NOMO-1 (cell line): ENCODE measurements around the gene LMCD1.

Source experiments
- DNase-seq, 2 experiments: peaks; one replicate each; lab custom pipeline; 2025; ENCODE audit not compliant: unreplicated experiment in 2 of 2; lab: John Stamatoyannopoulos, UW

The LMCD1 gene

DNA sequence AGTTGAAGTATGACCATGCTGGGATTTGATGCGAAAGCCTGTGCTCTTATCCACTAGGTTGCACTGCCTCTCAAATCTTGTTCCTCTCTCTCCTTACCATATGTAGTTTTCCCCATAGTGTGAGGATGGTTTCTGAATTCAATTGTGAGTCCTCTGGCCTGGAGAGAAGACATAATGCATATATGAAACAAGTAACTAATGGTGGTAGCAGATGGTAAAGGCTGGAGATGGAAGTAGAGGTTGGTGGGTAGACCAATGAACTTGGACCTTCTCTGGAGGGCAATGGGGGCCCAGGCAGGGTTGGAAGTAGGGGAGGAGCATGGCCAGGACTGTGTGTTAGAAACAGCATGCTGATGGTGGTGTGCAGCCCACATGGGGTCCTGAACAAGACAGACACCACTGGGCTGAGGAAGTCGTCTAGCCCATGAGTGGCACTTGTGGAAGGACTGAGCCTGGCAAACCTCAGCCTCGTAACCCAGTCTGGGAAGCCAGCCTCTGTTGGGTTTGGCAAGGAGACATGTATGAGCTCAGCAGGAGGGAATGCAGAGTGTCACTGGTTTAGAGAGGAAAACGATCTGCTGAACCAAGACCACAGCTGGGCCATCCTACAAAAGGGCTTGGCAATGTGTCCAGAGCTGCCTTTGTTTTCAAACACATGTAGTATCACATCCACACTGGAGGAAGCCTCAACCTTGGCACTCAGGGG lies 18.5 kb upstream of the LMCD1 start:
- DNase-seq, result no peak

DNA sequence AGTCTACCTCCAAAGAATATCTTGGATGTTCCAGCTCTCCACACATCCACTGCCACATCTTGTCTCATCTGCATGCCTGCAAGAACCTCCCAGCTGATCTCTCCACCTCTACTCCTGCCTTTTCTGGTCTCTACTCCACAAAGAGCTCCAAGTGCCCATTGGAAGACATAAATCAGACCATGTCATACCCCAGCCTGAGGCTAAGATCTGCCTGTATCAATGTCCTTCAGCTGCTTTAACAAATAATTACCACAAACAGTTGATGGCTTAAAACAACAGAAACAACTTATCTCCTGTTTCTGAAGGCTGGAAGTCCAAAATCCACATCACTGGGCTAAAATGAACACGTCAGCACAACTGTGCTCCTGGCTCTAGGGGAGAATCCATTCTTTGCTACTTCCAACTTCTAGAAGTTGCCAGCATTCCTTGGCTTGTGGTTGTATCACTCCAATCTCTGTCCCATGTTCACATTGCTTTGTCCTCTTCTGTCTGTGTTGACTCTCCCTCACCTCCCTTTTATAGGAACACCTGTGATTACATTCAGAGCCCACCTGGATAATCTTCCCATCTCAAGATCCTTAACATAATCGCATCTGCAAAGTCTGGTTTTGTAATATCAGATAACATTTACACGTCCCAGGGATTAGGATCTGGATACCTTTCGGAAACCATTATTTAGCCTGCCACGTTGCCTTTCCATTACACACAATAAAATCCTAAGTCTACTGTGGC lies 17.0 kb upstream of the LMCD1 start:
- DNase-seq, result no peak

DNA sequence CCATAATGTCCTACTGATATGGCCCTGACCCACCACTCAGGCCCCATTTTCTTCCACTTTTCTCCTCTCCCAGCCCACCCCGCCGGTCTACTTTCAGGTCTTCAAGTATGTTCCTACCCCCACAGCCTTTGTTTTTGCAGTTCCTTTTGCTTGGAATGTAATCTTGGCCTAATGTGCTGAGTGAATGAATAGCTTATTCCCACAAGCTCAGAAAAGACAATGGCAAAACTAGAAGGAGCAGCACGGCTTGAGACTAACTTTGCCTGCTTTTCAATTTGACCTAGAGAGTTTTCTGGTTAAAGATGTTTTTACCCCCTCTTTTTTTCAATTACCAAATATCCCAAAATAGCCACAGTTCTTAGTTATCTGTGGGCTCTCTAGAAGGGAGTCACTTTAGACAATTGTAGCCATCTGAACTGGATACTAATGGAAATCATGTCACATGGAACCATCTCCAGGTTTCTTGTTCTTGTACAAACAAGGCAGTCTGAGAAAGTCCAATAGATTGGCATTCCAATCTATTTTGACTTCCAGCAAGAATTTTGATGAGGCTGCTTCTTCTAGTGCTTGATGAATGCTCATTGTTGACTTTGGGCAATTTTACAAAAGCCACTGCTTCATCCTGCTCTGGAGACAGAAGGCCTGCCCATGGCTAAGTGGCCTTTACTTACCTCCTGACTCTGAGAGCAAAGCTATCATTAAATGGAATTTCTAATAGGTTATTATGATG lies 16.3 kb upstream of the LMCD1 start:
- no peak for DNase-seq

DNA sequence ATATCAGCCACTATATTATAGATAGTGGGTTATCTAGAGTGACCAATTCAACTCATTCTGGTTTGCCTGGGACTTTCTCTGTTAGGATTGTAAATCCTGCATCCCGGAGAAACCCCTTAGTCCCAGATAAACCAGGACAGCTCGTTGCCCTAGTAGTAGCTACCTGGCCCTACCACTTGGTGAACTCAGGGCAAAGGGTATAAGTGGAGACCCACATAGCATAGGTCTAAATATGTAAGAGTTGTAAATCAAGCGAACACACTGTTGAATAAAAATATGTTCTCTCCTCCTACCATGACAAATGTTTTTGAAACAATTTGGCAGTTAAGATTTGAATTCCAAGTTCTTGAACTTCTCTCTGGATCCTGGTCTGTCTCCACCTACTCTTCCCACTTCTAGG lies 15.7 kb upstream of the LMCD1 start:
- no peak for DNase-seq

DNA sequence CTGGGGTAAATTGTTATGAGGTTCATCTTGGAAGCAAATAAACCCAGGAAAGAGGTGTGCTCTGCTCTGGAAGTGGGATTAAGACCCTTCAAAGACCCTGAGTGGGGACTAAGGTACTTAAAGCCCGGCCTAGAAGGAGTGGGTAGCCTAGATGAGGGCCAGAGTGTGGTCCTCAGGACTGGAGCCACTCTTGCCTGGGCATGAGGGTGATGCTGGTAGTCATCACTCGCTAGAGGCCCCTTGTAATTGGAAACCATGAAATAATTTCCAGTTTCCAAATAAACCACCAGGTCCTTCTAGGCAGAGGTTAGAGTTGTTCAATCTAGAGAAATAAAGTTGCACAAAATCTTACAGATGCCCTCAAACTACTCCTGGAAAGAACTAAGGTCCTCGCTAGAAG lies 15.2 kb upstream of the LMCD1 start:
- no peak for DNase-seq

DNA sequence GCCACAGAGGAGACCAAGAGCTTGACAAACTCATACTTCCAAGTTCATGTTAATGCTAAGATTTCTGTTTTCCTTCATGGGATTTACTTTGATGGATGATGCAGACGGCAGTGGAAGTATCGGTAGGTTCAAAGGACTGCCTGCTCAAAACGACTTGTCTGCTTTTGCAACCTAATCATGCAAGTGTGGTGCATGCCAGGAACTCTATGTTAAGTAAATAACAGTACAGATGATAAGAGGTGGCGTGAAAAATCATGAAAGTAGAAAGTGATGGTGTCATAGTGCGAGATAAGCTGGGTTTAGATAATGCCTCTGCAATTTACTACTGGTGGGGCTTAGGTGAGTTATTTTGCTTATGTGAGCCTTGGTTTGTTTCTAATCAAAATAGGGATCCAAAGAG lies 14.7 kb upstream of the LMCD1 start:
- DNase-seq, result no peak

DNA sequence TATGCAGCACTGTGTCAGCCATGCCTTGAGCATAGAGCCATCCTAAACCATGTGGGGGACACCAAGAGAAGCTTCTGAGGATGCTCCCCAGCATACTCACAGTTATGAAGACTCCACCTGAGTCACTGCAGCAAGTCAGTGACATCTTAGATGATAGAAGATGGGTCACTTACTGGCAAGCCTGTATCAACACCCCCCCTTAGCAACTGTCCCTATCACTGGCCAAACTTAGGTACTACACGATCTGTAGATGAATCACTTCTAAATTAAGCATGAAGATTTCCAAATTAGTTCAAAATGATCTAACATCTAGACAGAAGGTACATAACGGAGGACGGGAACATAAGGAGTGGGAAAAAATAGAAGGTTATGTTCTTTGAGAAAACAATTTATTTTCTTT lies 13.2 kb upstream of the LMCD1 start:
- no peak for DNase-seq

DNA sequence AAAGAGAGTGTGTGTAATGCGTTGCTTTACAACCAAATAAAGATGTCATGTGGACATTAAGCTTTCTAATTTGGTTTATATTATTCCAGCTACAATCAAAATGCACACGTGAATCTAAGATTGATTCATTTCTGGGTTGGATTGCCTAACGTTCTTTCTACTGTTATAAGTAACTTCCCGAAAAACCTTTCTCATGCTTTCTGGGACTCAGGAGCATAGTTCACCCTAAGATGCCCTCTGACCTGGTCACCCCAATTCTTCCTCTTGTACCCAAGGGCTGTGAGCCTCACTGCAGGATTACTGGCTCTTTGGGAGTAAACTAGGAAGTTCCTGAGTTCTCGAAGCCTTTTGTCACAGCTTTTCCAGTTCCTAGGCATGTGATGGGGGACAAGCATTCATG lies 12.7 kb upstream of the LMCD1 start:
- DNase-seq, result no peak

DNA sequence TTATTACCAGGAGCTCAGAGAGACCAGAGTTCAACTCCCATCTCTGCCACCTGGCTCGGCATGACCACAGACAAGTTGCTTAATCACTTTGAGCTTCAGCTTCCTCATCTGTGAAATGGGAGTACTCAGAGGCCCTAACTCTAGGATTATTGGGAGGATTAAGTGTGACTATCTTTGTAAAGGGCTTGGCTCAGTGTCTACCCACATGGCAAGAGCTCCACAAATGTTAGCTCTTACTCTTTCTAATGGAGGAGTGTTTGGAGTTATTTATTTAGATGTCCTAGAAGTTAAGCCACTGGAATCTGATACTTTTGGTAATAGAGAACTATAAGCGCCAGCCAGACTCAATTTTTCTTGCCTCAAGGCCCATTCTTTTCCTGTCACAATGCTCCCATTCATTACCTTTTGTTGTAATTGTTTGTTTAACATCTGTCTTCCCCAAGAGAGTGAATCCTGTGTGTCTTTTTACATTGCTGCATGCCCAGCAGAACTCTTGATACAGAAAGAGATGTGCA lies 12.3 kb upstream of the LMCD1 start:
- DNase-seq, result no peak

DNA sequence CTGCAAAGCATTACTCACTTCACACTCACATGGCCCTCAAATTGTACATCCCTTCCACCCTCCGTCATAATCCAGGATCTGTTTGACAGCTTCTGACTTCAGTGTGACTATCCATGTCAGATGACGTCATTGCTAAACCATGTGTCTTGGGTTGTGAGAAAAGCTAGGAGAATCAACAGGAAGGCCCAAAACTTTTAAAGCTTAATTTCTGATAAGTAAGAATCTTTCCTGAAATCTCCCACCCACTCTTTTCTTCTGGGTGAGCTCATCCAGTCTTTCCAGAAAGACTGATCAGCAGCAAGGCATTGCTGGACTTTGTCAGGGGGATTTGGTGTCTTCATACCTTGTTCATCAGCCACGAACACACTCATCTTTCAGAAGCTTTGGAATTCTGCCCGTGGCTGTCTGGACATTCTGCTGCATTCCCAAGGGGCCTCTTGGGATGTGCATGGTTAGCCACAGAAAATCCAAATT lies 11.5 kb upstream of the LMCD1 start:
- DNase-seq, result no peak

DNA sequence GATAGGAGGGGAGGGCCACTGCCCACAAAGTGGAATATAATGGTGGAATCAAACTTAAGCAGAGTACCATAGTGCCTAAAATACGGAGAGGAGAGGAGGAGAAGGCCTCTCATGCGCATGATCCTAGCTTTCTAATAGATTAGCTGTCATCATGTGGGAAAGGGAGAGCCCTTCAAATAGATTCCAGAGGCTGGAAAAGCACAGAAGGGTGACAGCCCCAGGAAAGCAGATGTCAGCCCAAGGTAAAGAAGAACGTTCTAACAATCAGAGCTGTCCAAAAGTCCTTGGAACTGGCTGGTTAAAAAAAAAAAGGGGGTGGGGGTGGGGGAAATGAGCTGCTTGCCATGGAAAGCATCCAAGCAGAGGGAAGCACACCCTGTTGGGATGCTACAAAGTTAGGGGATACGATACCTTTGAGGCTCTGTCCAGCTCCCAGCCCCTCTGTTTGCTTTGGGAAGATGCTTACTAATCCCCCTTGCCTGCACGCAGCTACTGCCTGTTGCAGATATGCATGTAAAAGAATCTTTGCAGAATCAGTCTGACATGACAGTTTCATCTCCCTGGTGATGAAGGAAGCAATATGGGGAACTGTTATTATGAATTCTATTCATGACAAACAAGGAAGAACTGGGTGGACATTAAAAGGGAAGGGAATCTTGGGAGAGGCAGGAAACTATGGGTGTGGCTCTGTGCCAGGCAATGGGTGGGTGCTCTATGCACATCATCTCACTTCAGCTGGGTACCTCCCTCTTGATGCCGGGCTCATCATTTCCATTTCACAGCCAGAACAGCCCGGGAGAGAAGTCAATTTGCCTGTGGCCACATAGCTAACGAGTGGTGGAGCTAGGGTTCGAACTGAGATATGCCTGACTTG lies 10.1 kb upstream of the LMCD1 start:
- no peak for DNase-seq

DNA sequence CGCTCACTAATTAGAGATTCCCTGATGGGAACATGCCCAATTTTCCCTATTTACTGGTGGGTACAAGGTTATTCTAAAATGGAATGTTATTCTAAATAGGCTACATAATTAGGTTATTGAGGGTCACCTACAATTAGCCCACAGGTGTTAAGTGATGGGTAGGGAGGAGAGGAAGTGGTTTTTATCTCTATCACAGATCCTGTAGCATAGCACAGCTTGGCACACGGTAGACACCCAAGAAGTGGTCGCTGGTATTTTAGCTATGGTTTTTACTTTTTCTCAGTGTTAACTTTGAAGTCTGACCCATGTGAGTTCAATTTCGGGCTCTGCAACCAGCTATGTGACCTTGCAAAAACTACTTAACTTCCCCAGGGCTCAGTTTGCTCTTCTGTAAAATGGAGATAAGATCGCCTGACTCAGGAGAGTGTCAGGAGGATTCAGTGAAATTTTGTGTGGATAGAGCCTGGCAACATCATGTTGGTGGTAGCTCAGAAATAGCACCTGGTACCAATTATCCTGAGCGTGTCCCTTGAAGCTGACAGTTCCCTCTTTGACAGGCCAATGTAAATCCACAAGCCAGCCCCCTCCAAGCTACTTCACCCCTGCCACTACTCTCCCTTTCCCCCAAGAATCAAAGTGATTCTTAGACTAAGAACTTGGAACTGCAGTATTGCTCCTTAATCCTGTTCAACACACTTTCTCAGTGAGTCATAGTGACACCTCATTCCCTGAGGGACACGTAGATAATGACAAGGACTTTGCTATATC lies 8.7 kb upstream of the LMCD1 start:
- no peak for DNase-seq

DNA sequence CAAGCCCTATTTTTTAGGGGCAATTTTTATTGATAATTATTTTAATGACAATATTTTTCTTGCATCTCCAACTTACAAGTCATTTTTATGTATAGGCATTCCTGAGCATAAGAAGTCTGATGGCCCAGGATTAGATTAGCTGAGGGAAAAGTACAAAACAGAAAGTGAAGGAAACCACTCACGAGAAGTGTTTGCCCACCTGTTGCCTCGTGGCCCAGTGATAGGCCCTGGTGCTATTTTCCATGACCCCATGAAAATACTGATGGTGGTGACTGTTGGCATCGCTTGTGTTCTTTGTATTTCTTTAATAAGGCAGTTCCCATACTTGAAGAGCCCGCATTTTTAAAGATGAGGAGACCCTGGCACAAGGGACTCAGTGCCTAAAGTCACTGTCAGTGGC lies 7.9 kb upstream of the LMCD1 start:
- DNase-seq, result no peak

DNA sequence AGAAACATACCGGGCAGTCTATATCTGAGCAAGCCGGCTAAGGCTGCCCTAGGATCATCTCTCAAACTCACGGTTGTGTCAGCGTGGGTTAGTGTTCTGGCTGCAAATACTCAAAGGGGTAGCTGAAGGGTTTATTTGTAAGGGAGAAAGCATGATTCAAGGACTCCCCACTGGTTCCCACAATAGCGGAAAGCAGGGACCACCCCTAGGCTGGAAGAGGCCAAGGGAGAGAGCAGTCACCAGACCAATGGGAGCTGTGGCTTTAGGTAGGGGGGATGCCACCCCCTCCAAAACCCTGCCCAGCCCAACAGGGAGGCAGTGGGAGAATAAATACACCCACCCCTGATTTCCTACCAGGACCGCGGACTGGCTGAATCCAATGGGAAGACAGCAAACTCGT lies 7.3 kb upstream of the LMCD1 start:
- no peak for DNase-seq

DNA sequence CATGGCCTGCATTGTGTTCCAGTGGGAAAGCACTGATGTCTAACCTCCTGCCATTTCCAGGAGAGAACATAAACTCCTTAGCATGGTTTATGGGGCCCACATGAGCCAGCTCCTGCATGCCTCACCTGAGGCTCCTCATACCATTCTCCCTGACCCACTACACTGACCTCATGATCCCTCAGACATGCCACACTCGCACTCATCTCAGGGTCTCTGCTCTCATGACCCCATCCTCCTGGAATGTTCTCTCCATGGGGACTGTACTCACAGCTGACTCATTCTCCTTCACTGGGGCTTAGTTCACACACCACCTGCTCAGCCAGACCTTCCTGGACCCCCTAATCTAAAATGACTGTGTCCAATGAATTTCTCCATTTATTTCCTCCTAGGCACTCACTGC lies 4.0 kb upstream of the LMCD1 start:
- DNase-seq, result no peak

DNA sequence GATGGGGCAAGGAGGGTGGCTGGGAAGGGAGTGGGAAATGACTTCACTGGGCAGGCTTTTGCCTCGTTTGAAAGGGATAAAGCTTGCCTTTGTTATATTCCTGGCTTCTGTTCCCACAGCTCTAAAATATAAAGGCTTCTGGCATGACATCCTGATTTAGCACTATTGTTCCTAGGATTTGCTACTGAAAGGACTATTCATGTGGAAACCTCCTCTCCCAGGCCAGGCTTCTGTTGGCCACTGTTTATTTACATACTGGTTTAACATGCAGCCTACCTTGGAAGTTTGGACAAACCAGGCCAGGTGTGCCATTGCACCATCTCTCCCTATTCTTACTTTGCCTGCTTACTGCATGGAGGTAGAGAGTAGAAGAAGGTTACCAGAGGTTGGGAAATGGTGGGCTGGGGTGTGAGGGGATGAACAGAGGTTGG lies 2.4 kb upstream of the LMCD1 start:
- DNase-seq, result no peak

DNA sequence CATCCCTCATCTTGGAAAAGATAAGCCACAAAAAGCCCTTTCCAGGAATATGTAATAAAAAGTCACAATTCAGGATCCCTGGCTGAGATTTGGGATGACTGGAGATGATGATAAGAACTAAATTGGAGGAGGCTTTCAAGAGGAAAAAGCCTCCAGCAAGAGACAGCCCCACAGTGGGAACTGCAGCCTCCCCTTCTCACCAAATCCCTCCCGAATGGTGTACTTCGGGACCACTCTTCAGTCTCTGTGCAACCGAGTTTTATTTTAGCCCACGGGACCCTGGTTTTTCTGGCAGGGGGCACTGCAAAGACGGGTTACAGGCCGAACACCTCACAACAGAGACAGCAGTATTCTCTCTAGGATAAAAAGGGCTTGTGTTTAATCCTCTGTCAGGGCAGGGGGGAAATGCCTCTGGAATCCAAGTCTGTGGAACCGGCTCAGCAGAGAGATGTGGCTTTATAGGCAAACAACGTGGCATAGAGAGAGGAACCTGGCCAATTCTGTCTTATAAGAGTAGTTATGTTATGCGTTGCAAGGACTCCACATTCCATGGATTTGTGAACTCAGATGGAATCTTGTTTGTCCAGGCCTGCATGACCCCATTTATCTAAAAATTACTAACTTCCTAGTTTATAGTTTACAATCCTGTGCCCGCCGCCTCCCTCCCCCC lies 1.2 kb upstream of the LMCD1 start:
- no peak for DNase-seq

DNA sequence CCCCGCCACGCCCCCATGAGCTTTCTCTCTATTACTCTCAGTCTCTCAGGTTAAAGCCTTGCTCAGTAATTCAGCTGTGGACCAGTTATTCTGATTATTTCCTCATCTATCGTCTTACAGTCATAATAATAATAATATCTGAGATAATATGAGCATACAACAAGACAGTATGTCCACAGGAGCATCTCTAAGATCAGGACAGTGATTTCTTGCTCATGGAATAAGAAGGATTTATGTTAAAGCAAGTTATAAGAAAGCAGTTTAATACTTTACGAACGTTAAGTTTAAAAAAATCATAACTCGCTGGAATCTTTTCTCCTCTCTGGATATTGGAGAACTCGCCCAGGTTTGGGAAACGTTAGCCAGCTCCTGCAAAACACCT lies 643 bp upstream of the LMCD1 start:
- DNase-seq, result no peak

DNA sequence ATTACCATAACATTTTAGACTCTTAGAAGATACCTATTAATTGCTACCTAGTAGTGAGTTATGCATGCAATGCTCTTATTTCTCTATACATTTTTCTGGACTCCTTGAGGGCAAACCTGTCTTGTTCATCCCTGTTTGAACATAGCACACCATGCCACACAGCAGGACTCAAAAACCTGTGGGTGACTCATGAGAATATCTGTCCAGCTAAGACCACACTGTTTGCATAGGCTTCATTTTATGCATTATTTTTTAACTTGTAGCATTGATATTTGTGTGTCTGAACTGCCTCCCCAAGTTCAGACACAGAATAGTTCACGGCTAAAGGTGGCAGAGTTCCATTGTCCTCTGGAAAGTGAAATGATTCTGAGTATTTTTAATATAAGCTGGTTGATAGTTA lies 1.8 kb downstream of the LMCD1 start:
- no peak for DNase-seq
